GM18858 (cell line): Measurements from ENCODE around the gene CUL4A.
A peak's percentile ranks its signal among the peaks of the same experiment; 100 is the strongest.
"Not testable (repeated sequence)": the region's sequence is repeated elsewhere in the genome, so short reads cannot be mapped to it uniquely, and the experiment has no call there.

ENCODE experiments used
- ATAC-seq: cut with Tn5 transposase; IDR thresholded peaks from one replicate; pipeline ENCODE4 v1.9.1; 2021; ENCODE audit not compliant: unreplicated experiment

CUL4A gene

GRCh38 chr13:113283904-113284303 lies 74.5 kb downstream of the CUL4A start:
- ATAC-seq = no peak

GRCh38 chr13:113288880-113289279 lies 79.5 kb downstream of the CUL4A start:
- no peak for ATAC-seq

- ATAC-seq = no peak
Measured at GRCh38 chr13:113291129-113291528, 81.7 kb downstream of the CUL4A start.

- no peak for ATAC-seq
Measured at GRCh38 chr13:113292021-113292862, 82.8 kb downstream of the CUL4A start.

GRCh38 chr13:113293686-113294085 lies 84.3 kb downstream of the CUL4A start:
- no peak for ATAC-seq

- ATAC-seq = no peak
Measured at GRCh38 chr13:113295776-113296175, 86.4 kb downstream of the CUL4A start.

GRCh38 chr13:113296823-113297369 lies 87.5 kb downstream of the CUL4A start, which contains the start of gene LAMP1:
Gene LAMP1 (plus strand): TSS chr13:113297239. CDS start chr13:113297435, 196 bp downstream.
- peak; percentile 64 for ATAC-seq

GRCh38 chr13:113297370-113298042 lies 88.1 kb downstream of the CUL4A start:
- peak; percentile 26 for ATAC-seq

- no peak for ATAC-seq
Measured at GRCh38 chr13:113298043-113298945, 88.9 kb downstream of the CUL4A start.

GRCh38 chr13:113299951-113300350 lies 90.5 kb downstream of the CUL4A start:
- no peak for ATAC-seq

GRCh38 chr13:113302986-113303385 lies 93.6 kb downstream of the CUL4A start:
- ATAC-seq = no peak

- ATAC-seq = no peak
Measured at GRCh38 chr13:113304121-113304520, 94.7 kb downstream of the CUL4A start.

- no peak for ATAC-seq
Measured at GRCh38 chr13:113305208-113305607, 95.8 kb downstream of the CUL4A start.

GRCh38 chr13:113307491-113307890 lies 98.1 kb downstream of the CUL4A start:
- no peak for ATAC-seq

- ATAC-seq = no peak
Measured at GRCh38 chr13:113309473-113309872, 100.1 kb downstream of the CUL4A start.

- ATAC-seq = not testable (repeated sequence)
Measured at GRCh38 chr13:113314112-113314511, 104.7 kb downstream of the CUL4A start.

- not testable (repeated sequence) for ATAC-seq
Measured at GRCh38 chr13:113314895-113315470, 105.6 kb downstream of the CUL4A start.

GRCh38 chr13:113315992-113316391 lies 106.6 kb downstream of the CUL4A start:
- ATAC-seq = no peak
